HG02885 (cell line): Measurements from ENCODE around the gene TTC1.
"Not testable (repeated sequence)": the region's sequence is repeated elsewhere in the genome, so short reads cannot be mapped to it uniquely, and the experiment has no call there.

Source experiments
- ATAC-seq: cut with Tn5 transposase; IDR thresholded peaks from one replicate; pipeline ENCODE4 v1.9.1; 2021; ENCODE audit warnings: mild to moderate bottlenecking; ENCODE audit not compliant: unreplicated experiment, poor library complexity

TTC1 gene, protein sequence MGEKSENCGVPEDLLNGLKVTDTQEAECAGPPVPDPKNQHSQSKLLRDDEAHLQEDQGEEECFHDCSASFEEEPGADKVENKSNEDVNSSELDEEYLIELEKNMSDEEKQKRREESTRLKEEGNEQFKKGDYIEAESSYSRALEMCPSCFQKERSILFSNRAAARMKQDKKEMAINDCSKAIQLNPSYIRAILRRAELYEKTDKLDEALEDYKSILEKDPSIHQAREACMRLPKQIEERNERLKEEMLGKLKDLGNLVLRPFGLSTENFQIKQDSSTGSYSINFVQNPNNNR

DNA sequence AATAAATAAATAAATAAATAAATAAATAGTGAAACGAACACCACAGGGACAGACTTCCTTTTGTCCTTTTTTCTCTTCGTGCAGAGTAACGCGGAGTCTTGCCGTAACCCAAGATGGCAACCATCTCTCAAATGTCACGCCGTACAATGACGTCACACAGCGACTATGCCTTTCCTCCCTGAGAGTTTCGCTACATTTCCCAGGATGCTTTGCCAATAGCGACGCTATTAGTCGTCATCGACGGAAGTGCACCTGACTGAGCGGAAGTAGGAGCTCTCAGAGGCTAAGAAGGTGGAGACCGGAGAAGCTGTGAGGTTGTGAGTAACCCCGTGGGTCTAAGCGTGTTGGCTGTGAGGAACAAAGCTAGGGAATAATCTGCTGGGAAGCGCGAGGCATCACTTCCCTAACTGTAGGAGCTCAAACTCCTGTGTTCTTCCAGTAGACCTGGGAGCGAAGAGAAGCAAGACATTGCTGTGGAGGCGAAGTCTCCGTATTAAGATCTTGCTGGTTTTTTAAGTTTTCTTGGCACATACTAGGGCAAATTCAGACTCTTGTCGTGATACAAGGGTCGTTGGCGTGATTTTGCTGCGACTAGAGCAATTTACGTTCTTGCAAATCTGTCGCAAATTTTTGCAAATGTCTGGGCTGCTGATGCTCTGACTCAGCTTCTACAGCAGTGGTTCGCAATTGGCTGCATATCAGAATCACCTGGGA lies at the start of gene TTC1:
TTC1 (plus strand) TSS at position 263 of the 714 bp plus-strand sequence. CDS start 1,390 bp downstream, outside the sequence.
- peak; percentile 100 for ATAC-seq

DNA sequence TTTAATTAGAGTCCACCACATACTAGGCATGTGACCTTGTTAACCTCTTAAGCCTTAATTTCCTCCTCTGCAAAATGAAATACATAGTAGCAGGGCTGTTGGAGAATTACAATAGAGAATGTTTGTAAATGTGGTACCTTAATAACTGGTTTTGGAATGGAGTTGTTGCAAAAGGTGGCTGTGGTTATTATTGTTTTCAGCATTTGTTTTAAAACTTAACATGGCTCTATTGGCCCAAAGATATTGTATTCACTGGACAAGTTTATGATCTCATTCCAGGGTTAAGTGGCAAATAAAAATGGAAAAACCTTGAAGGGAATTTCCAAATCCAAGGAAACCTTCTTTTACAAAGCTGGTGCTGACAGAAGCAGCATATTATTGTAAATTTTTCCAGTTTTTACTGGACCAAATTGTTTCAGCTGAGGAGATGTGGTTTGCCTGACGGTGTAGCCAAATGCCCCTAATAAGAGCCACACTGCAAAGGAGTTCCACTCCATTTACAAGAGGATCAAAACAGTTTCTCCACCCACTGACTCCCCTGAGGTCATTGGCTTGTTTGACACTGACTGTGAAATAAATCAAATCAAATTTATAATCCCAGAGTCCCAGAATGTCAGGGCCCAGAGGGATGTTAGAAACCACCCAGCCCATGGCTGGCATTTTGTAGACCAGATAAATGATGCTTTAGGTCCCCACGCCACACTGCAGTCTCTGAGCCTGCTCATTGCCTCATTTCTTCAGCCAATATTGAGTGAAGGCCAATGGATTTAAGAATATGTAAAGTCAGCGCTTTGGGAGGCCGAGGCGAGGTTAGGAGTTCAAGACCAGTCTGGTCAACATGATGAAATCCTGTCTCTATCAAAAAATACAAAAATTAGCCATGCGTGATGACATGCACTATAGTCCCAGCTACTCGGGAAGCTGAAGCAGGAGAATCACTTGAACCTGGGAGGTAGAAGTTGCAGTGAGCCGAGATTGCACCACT lies 47.5 kb upstream of the TTC1 start:
- ATAC-seq = no peak

GRCh38 chr5:159962214-159962613 lies 46.7 kb upstream of the TTC1 start:
- no peak for ATAC-seq

- ATAC-seq = no peak
Measured at GRCh38 chr5:159963935-159964334, 45.0 kb upstream of the TTC1 start.

- peak; percentile 57 for ATAC-seq
Measured at GRCh38 chr5:159965031-159965837, 43.7 kb upstream of the TTC1 start.

- not testable (repeated sequence) for ATAC-seq
Measured at GRCh38 chr5:159965838-159966128, 43.2 kb upstream of the TTC1 start.

- ATAC-seq = no peak
Measured at GRCh38 chr5:159969966-159970365, 39.0 kb upstream of the TTC1 start.

DNA sequence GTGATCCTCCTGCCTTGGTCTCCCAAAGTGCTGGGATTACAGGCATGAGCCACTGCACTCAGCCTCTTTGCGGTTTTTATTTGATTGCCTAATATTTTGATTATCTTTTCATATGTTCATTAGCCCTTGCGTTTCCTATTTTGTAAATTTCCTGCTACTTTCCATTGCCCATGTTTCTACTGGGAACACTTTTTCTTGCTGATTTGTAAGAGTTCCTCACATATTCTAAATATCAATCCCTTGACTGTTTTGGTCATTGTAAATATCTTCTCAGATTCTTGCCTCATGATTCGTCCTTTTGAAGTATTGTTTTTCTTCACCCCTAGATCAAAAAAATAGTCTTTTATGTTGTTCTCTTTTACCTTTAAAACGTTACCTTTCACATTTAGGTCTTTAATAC lies 37.9 kb upstream of the TTC1 start:
- no peak for ATAC-seq

- ATAC-seq = no peak
Measured at GRCh38 chr5:159971514-159971913, 37.4 kb upstream of the TTC1 start.

DNA sequence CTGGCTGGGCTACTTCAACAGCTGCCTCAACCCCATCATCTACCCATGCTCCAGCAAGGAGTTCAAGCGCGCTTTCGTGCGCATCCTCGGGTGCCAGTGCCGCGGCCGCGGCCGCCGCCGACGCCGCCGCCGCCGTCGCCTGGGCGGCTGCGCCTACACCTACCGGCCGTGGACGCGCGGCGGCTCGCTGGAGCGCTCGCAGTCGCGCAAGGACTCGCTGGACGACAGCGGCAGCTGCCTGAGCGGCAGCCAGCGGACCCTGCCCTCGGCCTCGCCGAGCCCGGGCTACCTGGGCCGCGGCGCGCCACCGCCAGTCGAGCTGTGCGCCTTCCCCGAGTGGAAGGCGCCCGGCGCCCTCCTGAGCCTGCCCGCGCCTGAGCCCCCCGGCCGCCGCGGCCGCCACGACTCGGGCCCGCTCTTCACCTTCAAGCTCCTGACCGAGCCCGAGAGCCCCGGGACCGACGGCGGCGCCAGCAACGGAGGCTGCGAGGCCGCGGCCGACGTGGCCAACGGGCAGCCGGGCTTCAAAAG lies 36.9 kb upstream of the TTC1 start:
- ATAC-seq = no peak

DNA sequence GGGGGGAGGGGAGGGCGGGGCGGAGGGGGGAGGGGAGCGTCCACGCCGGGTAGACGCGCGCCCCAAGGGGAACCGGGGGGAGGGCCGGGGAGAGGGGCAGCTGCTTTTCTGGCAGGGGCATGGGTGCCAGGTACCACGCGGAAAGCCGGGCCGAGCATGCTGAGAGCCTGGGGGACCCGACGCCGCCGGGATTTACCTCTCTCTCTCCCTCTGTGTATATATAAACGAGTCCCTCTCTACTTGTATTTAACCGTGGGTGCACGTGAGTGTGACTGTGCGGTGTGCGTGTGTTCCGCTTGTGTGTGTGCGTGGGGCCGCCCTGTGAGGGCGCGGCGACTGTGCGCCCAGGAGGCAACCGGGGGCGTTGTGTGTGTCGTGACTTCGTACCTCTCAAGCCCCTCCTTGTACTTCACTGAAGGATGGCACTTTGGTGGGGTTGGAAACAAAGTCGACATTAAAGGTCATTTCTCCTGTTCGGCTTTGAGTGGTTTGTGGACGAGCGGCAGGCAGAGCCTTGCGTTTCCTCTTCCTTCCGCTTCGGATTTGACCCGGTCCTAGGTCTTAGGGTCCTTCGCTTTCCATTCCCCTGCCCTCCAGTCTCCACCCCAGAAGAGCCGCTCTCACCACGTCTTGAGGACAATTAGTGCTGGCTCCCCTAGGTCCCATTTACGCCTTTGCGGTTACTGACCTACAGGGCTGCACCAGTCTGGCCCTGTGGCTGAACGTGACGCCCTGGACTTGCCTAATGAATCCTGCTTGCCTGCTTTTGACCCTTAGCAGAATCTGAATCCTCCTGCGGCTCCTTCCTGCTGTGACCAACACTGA lies 36.2 kb upstream of the TTC1 start:
- no peak for ATAC-seq

DNA sequence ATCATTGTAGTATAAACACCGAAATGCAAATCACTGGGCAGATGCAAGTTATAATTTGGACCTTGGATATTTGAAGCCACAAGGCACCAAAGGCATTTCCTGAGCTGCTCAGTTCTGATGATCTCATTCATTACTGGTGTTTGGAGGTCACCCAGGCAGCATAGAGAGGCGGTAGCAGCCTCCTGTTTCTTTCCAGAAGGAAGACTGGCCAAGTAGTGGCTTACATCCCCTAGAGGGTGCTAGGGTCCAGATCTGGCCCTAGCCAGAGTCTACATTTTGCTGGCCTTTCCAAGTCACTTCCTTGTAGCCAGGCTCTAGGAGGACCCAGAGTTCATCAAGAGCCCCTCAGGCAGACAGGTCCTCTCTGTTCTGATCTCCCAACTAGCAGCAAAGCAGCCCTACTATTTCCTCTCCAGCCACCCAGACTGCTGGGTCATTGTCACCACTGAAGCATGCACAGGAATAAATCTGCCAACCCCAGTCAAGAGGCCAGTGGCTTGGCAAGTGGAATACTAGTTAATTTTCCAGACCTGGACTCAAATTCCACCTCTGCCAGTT lies 33.4 kb upstream of the TTC1 start:
- ATAC-seq = no peak

DNA sequence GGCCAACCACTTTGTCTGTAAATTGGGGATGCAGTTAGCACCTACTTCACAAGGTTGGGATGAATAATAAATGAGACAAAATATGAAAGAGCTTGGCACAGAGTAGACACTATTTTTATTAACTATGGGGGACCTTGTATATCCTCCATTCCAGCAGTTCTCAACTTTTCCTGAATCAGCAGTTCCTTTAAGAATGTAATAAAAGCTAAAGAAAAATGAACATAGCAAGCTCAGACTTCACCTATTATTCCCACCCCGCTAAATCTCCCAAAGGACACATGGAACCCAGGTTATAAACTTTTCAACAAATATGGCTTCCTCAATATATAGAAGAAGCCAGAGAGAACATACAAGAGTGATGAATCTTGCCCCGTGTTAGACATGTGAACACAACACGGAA lies 32.0 kb upstream of the TTC1 start:
- no peak for ATAC-seq

- no peak for ATAC-seq
Measured at GRCh38 chr5:159978358-159978757, 30.6 kb upstream of the TTC1 start.

- no peak for ATAC-seq
Measured at GRCh38 chr5:159982421-159983173, 26.3 kb upstream of the TTC1 start.

DNA sequence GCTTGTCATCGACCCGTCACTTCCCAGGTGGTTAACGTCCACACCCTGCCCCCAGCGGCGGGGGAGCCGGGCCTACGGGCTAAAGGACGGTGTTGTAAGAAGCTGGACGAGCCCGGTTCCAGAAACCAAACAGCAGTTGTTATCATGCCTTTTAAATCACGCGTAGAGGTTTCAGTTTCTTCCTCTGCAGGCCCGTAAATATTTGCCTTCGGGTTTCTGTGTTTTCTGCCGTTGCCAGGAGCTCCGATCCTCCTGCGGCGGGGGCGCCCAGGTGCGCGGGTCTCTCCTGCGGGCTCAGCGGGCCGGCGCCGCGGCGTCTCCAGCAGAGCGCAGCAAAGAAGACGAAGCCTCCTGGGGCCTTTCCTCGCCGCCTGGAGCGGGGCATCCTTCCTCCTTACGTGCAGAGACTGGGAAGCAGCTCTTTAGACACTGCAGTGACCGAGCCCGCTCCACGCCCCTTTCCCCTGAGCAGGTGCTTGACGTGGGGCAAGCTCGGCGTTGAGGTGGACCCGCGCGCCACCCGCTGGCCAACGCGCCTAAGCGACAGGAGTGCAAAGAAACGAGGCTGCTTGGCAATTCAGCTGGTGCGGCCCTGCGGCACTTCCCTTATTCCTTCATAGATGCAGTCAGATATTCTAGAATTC lies 21.8 kb upstream of the TTC1 start:
- peak; percentile 97 for ATAC-seq

GRCh38 chr5:159990506-159990905 lies 18.4 kb upstream of the TTC1 start:
- no peak for ATAC-seq

GRCh38 chr5:159992566-159992965 lies 16.4 kb upstream of the TTC1 start:
- no peak for ATAC-seq
